Endothelial cell of umbilical vein (primary cell): Measurements from ENCODE around the gene KREMEN1. TPM values are rescaled to one million over a fixed set of nuclear protein-coding genes. Genes with fewer than 3 reads are reported as not detected.
A peak's percentile ranks its signal among the peaks of the same experiment; 100 is the strongest.

Experiments
- BruUV-seq: library from RNA; stranded (reverse); fragments of 400-500 nt; replicated peaks from 2 replicates; lab custom pipeline; 2021; lab: Mats Ljungman, UMichigan
- CTCF ChIA-PET: fragments of 300-600, 350-600 bp; sonication (Branson Sonifier 250); formaldehyde crosslinking; loops from one replicate; lab custom pipeline; 2021; ENCODE audit warnings: antibody characterized with exemption, inconsistent platforms; lab: Charles Lee
- POLR2A ChIA-PET: fragments of 300-600, 350-600 bp; sonication (Branson Sonifier 250); formaldehyde crosslinking; loops from one replicate; lab custom pipeline; 2021; ENCODE audit warnings: antibody characterized with exemption, inconsistent platforms; lab: Charles Lee
- DNase-seq: peaks from one replicate; pipeline ENCODE4 v3.0.0-alpha.2; 2011; ENCODE audit warnings: low read depth, low spot score
- FAIRE-seq: peaks from 2 replicates; lab custom pipeline; 2011; peaks lifted over from hg19 to GRCh38; lab: Jason Lieb, UNC
- H2AFZ ChIP-seq: 2 replicates; pipeline ENCODE4 v1.6.0; 2012; ENCODE audit warnings: low read depth, low read length, control low read depth, inconsistent platforms
- H3K27ac ChIP-seq: 2 replicates; pipeline ENCODE4 v1.5.1; 2011; ENCODE audit warnings: low read depth, mild to moderate bottlenecking, control low read depth, low read length, moderate library complexity; ENCODE audit not compliant: insufficient read depth
- H3K27me3 ChIP-seq, 2 experiments: 2 replicates each; pipeline versions ENCODE4 v1.6.0 to v1.6.1; 2011; ENCODE audit warnings: low read length in 2 of 2, mixed read lengths in 1 of 2; ENCODE audit not compliant: control insufficient read depth in 2 of 2, insufficient read depth in 2 of 2
- H3K36me3 ChIP-seq, 2 experiments: 2 replicates in 1 of 2; 3 replicates in 1 of 2; pipeline ENCODE4 v1.5.1; 2011; ENCODE audit warnings: low read length in 2 of 2, mild to moderate bottlenecking in 1 of 2, moderate library complexity in 1 of 2; ENCODE audit not compliant: control insufficient read depth in 2 of 2, insufficient read depth in 2 of 2; ENCODE audit errors: extremely low read depth in 1 of 2
- H3K4me1 ChIP-seq: 3 replicates; pipeline ENCODE4 v1.5.1; 2011; ENCODE audit warnings: mild to moderate bottlenecking, low read length; ENCODE audit not compliant: control insufficient read depth, insufficient read depth; ENCODE audit errors: extremely low read depth
- H3K4me2 ChIP-seq: 2 replicates; pipeline ENCODE4 v1.6.1; 2011; ENCODE audit warnings: low read length, control low read depth, mixed read lengths; ENCODE audit not compliant: insufficient read depth
- H3K4me3 ChIP-seq, 3 experiments: fragments of 200-600 bp in 1 of 3; sonication (generic), shearing (Covaris generic) in 1 of 3; replicated peaks in 1 of 3; 2 replicates each; pipeline ENCODE4 v1.5.1; 2011 to 2016; ENCODE audit warnings: control low read depth in 3 of 3, low read length in 3 of 3, mild to moderate bottlenecking in 2 of 3, inconsistent platforms in 1 of 3, low read depth in 1 of 3, moderate library complexity in 1 of 3; ENCODE audit not compliant: insufficient read depth in 1 of 3
- H3K79me2 ChIP-seq: 2 replicates; pipeline ENCODE4 v1.6.0; 2012; ENCODE audit warnings: low read length, inconsistent platforms; ENCODE audit not compliant: control insufficient read depth, insufficient read depth
- H3K9ac ChIP-seq: replicated peaks from 2 replicates; pipeline ENCODE3; 2011; ENCODE audit warnings: low read length, control low read depth; ENCODE audit not compliant: insufficient read depth; ENCODE audit errors: extremely low read depth
- H3K9me1 ChIP-seq: replicated peaks from 3 replicates; pipeline ENCODE4 v1.6.0; 2011; ENCODE audit warnings: mild to moderate bottlenecking, low read length; ENCODE audit not compliant: control insufficient read depth, insufficient read depth; ENCODE audit errors: extremely low read depth
- H3K9me3 ChIP-seq: replicated peaks from 2 replicates; pipeline ENCODE4 v1.5.1; 2012; ENCODE audit warnings: low read length, inconsistent platforms; ENCODE audit not compliant: control insufficient read depth, insufficient read depth
- H4K20me1 ChIP-seq: replicated peaks from 2 replicates; pipeline ENCODE3; 2011; ENCODE audit warnings: mild to moderate bottlenecking, low read length; ENCODE audit not compliant: control insufficient read depth, insufficient read depth; ENCODE audit errors: extremely low read depth
- EZH2 ChIP-seq: IDR thresholded peaks from 2 replicates; pipeline ENCODE4 v1.6.1; 2012; ENCODE audit warnings: borderline replicate concordance, low read depth, mild to moderate bottlenecking, moderate library complexity, low read length, inconsistent platforms; ENCODE audit not compliant: severe bottlenecking
- MYC ChIP-seq: IDR thresholded peaks from one replicate; pipeline ENCODE4 v1.6.1; 2011; ENCODE audit warnings: mild to moderate bottlenecking, low read depth, low read length
- dilution Hi-C: fragments of 300-500 bp; cut with MboI; formaldehyde crosslinking; loops from one replicate; pipeline ENCODE4 v1.15.0; 2019; ENCODE audit warnings: low sequenced_read_pairs; ENCODE audit not compliant: extremely low pct_ligation_motif_present
- intact Hi-C: fragments of 100-400 bp; cut with micrococcal nuclease; formaldehyde crosslinking; loops from one replicate; pipeline ENCODE4 v1.10.0; 2022
- polyA plus RNA-seq, 4 experiments: library from polyadenylated mRNA; depleted of rRNA in 3 of 4; stranded (reverse) in 3 of 4; unstranded in 1 of 4; fragments of >200 nt; gene quantifications; 2 replicates each; pipeline versions ENCODE4 v1.2.1 to v1.2.3, GENCODE V29; 2011 to 2012; ENCODE audit warnings: missing spikeins in 1 of 4
- total RNA-seq: library from RNA; stranded (reverse); gene quantifications from 2 replicates; pipeline ENCODE4 v1.2.3, GENCODE V29; 2021
- TF ChIP-seq, protein P1 (sequence below), 2 donors: IDR thresholded peaks; 1 replicate in 1 of 2; 2 replicates in 1 of 2; pipeline ENCODE4 v1.5.1; 2011; ENCODE audit warnings: low read length in 2 of 2, mild to moderate bottlenecking in 2 of 2, moderate library complexity in 2 of 2, control low read depth in 1 of 2, inconsistent platforms in 1 of 2, low read depth in 1 of 2; ENCODE audit not compliant: insufficient read depth in 1 of 2; ENCODE audit errors: extremely low read depth in 1 of 2

KREMEN1 gene
- total and polyA plus RNA-seq, 2 donors (not counting 3 experiments of a cell fraction or from before 2014, with no cell fraction given): 0.58 to 1.1 TPM

- BruUV-seq: no TSS peak
- peak within 1 kb of the TSS; percentile 82 for H2AFZ ChIP-seq
- H3K9me3 ChIP-seq: no peaks in the 10 kb centered on the region
- TF ChIP-seq, protein P1, sequence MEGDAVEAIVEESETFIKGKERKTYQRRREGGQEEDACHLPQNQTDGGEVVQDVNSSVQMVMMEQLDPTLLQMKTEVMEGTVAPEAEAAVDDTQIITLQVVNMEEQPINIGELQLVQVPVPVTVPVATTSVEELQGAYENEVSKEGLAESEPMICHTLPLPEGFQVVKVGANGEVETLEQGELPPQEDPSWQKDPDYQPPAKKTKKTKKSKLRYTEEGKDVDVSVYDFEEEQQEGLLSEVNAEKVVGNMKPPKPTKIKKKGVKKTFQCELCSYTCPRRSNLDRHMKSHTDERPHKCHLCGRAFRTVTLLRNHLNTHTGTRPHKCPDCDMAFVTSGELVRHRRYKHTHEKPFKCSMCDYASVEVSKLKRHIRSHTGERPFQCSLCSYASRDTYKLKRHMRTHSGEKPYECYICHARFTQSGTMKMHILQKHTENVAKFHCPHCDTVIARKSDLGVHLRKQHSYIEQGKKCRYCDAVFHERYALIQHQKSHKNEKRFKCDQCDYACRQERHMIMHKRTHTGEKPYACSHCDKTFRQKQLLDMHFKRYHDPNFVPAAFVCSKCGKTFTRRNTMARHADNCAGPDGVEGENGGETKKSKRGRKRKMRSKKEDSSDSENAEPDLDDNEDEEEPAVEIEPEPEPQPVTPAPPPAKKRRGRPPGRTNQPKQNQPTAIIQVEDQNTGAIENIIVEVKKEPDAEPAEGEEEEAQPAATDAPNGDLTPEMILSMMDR (IDR thresholded peaks at IDR 0.05; ENCODE audit: extremely low read depth in 1 of 2, insufficient read depth in 1 of 2, low read depth in 1 of 2, low read length in 2 of 2): peak; percentile 11 to 39
- TF ChIP-seq EZH2 (peak; percentile 47), MYC (no peak)
- dilution Hi-C loops: no loop called here
- peaks cover 9% of the 10 kb centered on the region for H3K4me1 ChIP-seq
- H3K9me1 ChIP-seq: no peaks in the 10 kb centered on the region
- no peaks in the 10 kb centered on the region for H3K36me3 ChIP-seq
- peak within 1 kb of the TSS in 2 of 3 experiments; percentile 40 to 42 for H3K4me3 ChIP-seq
- peaks cover 0 to 9% of the 10 kb centered on the region in 2 experiments for H3K27me3 ChIP-seq
- H3K9ac ChIP-seq: no peak within 1 kb of the TSS
- no peak within 1 kb of the TSS for H3K27ac ChIP-seq
- ChIA-PET CTCF (interaction anchor here (0.6 to 3.6 kb wide), 7 partner anchors 9 to 43 kb away, joined by 3 to 25 read pairs (median 4); no protein-coding TSS in a partner anchor), POLR2A (no interaction called here)
- peak within 1 kb of the TSS; percentile 46 for H3K4me2 ChIP-seq
- FAIRE-seq (no peak), DNase-seq (peak; percentile 10)
- no peaks in the 10 kb centered on the region for H3K79me2 ChIP-seq
- H4K20me1 ChIP-seq: no peaks in the 10 kb centered on the region
- intact Hi-C loops: loop anchor here (2.0 kb wide), 1 partner anchor 39 kb away; no protein-coding TSS in a partner anchor
Observed at GRCh38 chr22:29205594-29206371, 132.9 kb downstream of the KREMEN1 start, which contains the start of gene EMID1. TSS of gene EMID1 (plus strand) at chr22:29205896. CDS start at chr22:29206039, 143 bp downstream.
